Measurements from ENCODE around the gene ARHGEF40.

Gene ARHGEF40

GRCh38 chr14:21123429-21123828 lies 53.3 kb downstream of the ARHGEF40 start:
- H3K9me3 ChIP-seq (ENCODE audit: severe bottlenecking) = no peaks in the 10 kb centered on the region
- TF ChIP-seq CTCF (IDR thresholded peaks at IDR 0.05; ENCODE audit: low read depth, low read length) = no peak
- no peak overlapping the region for H3K4me3 ChIP-seq (ENCODE audit: low read depth, low read length)
- DNase-seq = no peak
- H3K27me3 ChIP-seq (ENCODE audit: insufficient read depth, low read depth, severe bottlenecking) = peaks cover 6% of the 10 kb centered on the region
- H3K27ac ChIP-seq = no peak overlapping the region
- H3K36me3 ChIP-seq = no peaks in the 10 kb centered on the region

GRCh38 chr14:21133901-21134300 lies 63.8 kb downstream of the ARHGEF40 start:
- Histone ChIP-seq H3K4me3 (ENCODE audit: low read depth, low read length) (no peak overlapping the region), H3K27ac (no peak overlapping the region), H3K36me3 (no peaks in the 10 kb centered on the region), H3K9me3 (ENCODE audit: severe bottlenecking) (no peaks in the 10 kb centered on the region), H3K27me3 (ENCODE audit: insufficient read depth, low read depth, severe bottlenecking) (no peaks in the 10 kb centered on the region)
- no peak for DNase-seq
- TF ChIP-seq CTCF (IDR thresholded peaks at IDR 0.05; ENCODE audit: low read depth, low read length) = no peak

- no peaks in the 10 kb centered on the region for H3K36me3 ChIP-seq
- no peaks in the 10 kb centered on the region for H3K27me3 ChIP-seq (ENCODE audit: insufficient read depth, low read depth, severe bottlenecking)
- H3K9me3 ChIP-seq (ENCODE audit: severe bottlenecking) = no peaks in the 10 kb centered on the region
- H3K4me3 ChIP-seq (ENCODE audit: low read depth, low read length) = no peak overlapping the region
- TF ChIP-seq CTCF (IDR thresholded peaks at IDR 0.05; ENCODE audit: low read depth, low read length) = 0 out of 2 replicates have a peak, but pooled peaks have one; percentile 1
- H3K27ac ChIP-seq = no peak overlapping the region
- DNase-seq = no peak
Observed at GRCh38 chr14:21136024-21136423, 65.9 kb downstream of the ARHGEF40 start.

Measured in WERI-Rb-1 (cell line).